SK-N-MC (cell line): Measurements from ENCODE around the gene FOXO6.

ENCODE experiments used
- EZH2 ChIP-seq: fragments of 200-600 bp; sonication (generic); IDR thresholded peaks from one replicate; pipeline ENCODE4 v1.6.1; 2017; ENCODE audit warnings: antibody characterized with exemption
- POLR2AphosphoS5 ChIP-seq: IDR thresholded peaks from 2 replicates; pipeline ENCODE4 v1.6.1; 2012; ENCODE audit warnings: mild to moderate bottlenecking, low read depth, low read length, borderline replicate concordance

- no peak for TF ChIP-seq POLR2AphosphoS5
- TF ChIP-seq EZH2: no peak
These were observed 17.2 kb upstream of the FOXO6 start for GRCh38 chr1:41343790-41344699.
